Measurements from ENCODE around the gene IFI30. TPM values are rescaled to one million over a fixed set of nuclear protein-coding genes. Genes with fewer than 3 reads are reported as not detected.

IFI30 gene
- total RNA-seq, 1 experiment from 2014 or later: not detected

DNA sequence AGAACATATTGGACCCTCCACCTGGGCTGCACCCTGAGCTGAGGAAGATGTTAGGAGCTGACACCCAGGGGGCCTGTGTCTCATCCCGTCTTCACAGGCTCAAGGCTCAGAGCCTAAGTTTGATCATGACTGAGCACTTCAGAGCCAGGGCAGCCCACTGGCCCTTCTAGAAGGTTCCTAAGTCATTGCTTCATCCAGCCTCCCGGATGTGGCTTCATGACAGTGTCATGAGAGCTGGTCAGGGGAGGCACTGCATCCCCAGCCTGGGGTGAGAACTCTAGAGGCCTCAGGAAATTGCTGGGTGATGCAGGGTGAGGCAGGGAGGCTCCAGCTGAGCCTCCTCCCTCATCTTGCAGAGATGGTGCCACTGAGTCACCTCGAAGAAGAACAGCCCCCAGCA lies 45.6 kb upstream of the IFI30 start:
- H3K9me3 ChIP-seq (ENCODE audit: low read depth, low read length, poor library complexity, severe bottlenecking): no peaks in the 10 kb centered on the region
- no peak overlapping the region for H3K27ac ChIP-seq (ENCODE audit: low read depth, low read length, poor library complexity, severe bottlenecking)
- no peak overlapping the region for H3K4me3 ChIP-seq (ENCODE audit: low read depth, low read length, poor library complexity, severe bottlenecking)
- CTCF ChIA-PET: no interaction called here
- no peaks in the 10 kb centered on the region for H3K36me3 ChIP-seq (ENCODE audit: insufficient read depth, low read length, poor library complexity, severe bottlenecking)
- H3K4me1 ChIP-seq (ENCODE audit: insufficient read depth, low read length, poor library complexity, severe bottlenecking): no peaks in the 10 kb centered on the region
- H3K27me3 ChIP-seq (replicated peaks; ENCODE audit: insufficient read depth, low read depth, low read length, poor library complexity): no peaks in the 10 kb centered on the region
- no TSS peak for BruUV-seq (replicated peaks)
- DNase-seq (ENCODE audit: low spot score): no peak
- POLR2A ChIA-PET (ENCODE audit: low non-redundant PET): no interaction called here
- TF ChIP-seq EZH2 (IDR thresholded peaks at IDR 0.05; ENCODE audit: borderline replicate concordance, low read depth, low read length, poor library complexity, severe bottlenecking): no peak
- TF ChIP-seq, protein P1, sequence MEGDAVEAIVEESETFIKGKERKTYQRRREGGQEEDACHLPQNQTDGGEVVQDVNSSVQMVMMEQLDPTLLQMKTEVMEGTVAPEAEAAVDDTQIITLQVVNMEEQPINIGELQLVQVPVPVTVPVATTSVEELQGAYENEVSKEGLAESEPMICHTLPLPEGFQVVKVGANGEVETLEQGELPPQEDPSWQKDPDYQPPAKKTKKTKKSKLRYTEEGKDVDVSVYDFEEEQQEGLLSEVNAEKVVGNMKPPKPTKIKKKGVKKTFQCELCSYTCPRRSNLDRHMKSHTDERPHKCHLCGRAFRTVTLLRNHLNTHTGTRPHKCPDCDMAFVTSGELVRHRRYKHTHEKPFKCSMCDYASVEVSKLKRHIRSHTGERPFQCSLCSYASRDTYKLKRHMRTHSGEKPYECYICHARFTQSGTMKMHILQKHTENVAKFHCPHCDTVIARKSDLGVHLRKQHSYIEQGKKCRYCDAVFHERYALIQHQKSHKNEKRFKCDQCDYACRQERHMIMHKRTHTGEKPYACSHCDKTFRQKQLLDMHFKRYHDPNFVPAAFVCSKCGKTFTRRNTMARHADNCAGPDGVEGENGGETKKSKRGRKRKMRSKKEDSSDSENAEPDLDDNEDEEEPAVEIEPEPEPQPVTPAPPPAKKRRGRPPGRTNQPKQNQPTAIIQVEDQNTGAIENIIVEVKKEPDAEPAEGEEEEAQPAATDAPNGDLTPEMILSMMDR (conservative IDR thresholded peaks at IDR 0.05; ENCODE audit: low read depth, low read length): no peak
- intact Hi-C loops (cut with micrococcal nuclease; ENCODE audit: unreplicated experiment): no loop called here

- TF ChIP-seq, protein P1 (conservative IDR thresholded peaks at IDR 0.05; ENCODE audit: low read depth, low read length): no peak
- no peak for TF ChIP-seq EZH2 (IDR thresholded peaks at IDR 0.05; ENCODE audit: borderline replicate concordance, low read depth, low read length, poor library complexity, severe bottlenecking)
- no peak for DNase-seq (ENCODE audit: low spot score)
- Histone ChIP-seq H3K4me1 (ENCODE audit: insufficient read depth, low read length, poor library complexity, severe bottlenecking) (no peaks in the 10 kb centered on the region), H3K27me3 (replicated peaks; ENCODE audit: insufficient read depth, low read depth, low read length, poor library complexity) (no peaks in the 10 kb centered on the region), H3K27ac (ENCODE audit: low read depth, low read length, poor library complexity, severe bottlenecking) (no peak overlapping the region), H3K9me3 (ENCODE audit: low read depth, low read length, poor library complexity, severe bottlenecking) (no peaks in the 10 kb centered on the region), H3K4me3 (ENCODE audit: low read depth, low read length, poor library complexity, severe bottlenecking) (no peak overlapping the region), H3K36me3 (ENCODE audit: insufficient read depth, low read length, poor library complexity, severe bottlenecking) (no peaks in the 10 kb centered on the region)
- BruUV-seq (replicated peaks): no TSS peak
- ChIA-PET CTCF (no interaction called here), POLR2A (ENCODE audit: low non-redundant PET) (no interaction called here)
- intact Hi-C loops (cut with micrococcal nuclease; ENCODE audit: unreplicated experiment): no loop called here
Observed at GRCh38 chr19:18128805-18129204, 44.8 kb upstream of the IFI30 start.

DNA sequence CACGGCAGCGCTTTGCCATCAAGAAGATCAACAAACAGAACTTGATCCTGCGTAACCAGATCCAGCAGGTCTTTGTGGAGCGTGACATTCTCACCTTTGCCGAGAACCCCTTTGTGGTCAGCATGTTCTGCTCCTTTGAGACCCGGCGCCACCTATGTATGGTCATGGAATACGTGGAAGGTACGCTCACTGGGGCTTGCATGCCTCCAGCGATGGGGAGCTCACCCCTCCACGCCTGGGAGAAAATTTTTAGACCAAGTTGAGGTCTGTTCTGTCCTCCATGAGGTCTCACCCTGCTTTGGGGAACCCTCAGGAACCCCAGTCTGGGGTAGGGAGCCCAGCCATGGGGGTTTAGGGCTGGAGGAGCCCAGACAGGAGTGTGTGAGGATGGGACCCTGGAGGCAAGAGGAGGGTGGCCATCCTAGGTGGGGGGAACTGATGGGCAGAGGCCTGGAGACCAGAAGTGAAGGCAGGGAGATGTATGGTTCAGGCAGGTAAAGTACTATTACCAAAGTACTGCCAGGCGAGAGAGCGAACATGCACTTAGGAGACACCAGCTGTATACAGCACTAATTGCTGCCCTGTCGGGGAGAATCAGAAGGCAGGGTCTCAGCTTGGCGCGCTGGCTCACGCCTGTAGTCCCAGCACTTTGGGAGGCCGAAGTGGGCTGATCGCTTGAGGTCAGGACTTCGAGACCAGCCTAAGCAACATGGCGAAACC lies 42.9 kb upstream of the IFI30 start:
- Histone ChIP-seq H3K9me3 (ENCODE audit: low read depth, low read length, poor library complexity, severe bottlenecking) (no peaks in the 10 kb centered on the region), H3K27me3 (replicated peaks; ENCODE audit: insufficient read depth, low read depth, low read length, poor library complexity) (no peaks in the 10 kb centered on the region), H3K36me3 (ENCODE audit: insufficient read depth, low read length, poor library complexity, severe bottlenecking) (no peaks in the 10 kb centered on the region), H3K4me1 (ENCODE audit: insufficient read depth, low read length, poor library complexity, severe bottlenecking) (no peaks in the 10 kb centered on the region), H3K4me3 (ENCODE audit: low read depth, low read length, poor library complexity, severe bottlenecking) (no peak overlapping the region), H3K27ac (ENCODE audit: low read depth, low read length, poor library complexity, severe bottlenecking) (no peak overlapping the region)
- intact Hi-C loops (cut with micrococcal nuclease; ENCODE audit: unreplicated experiment): no loop called here
- no TSS peak for BruUV-seq (replicated peaks)
- DNase-seq (ENCODE audit: low spot score): no peak
- CTCF ChIA-PET: no interaction called here
- POLR2A ChIA-PET (ENCODE audit: low non-redundant PET): no interaction called here
- TF ChIP-seq, protein P1 (conservative IDR thresholded peaks at IDR 0.05; ENCODE audit: low read depth, low read length): no peak
